Fibroblast of lung (primary cell): ENCODE results near the gene CCDC154. TPM values are rescaled to one million over a fixed set of nuclear protein-coding genes. Genes with fewer than 3 reads are reported as not detected.

ENCODE experiments used
- DNase-seq, 2 donors: peaks; one replicate each; pipeline versions ENCODE4 v3.0.0 to v3.0.0-alpha.2; 2010; ENCODE audit warnings: low read depth in 2 of 2
- H2AFZ ChIP-seq: 2 replicates; pipeline ENCODE4 v1.5.1; 2012; ENCODE audit warnings: low read length, control low read depth, inconsistent platforms
- H3K27ac ChIP-seq: 2 replicates; pipeline ENCODE4 v1.5.1; 2011; ENCODE audit warnings: low read length, control low read depth; ENCODE audit not compliant: insufficient read depth
- H3K27me3 ChIP-seq: 2 replicates; pipeline ENCODE4 v1.5.1; 2011; ENCODE audit warnings: mild to moderate bottlenecking, low read length; ENCODE audit not compliant: control insufficient read depth, insufficient read depth
- H3K36me3 ChIP-seq: 2 replicates; pipeline ENCODE4 v1.5.1; 2011; ENCODE audit warnings: low read length; ENCODE audit not compliant: control insufficient read depth, insufficient read depth
- H3K4me1 ChIP-seq: 2 replicates; pipeline ENCODE4 v1.5.1; 2011; ENCODE audit warnings: low read length; ENCODE audit not compliant: control insufficient read depth, insufficient read depth; ENCODE audit errors: extremely low read depth
- H3K4me2 ChIP-seq: 2 replicates; pipeline ENCODE4 v1.5.1; 2011; ENCODE audit warnings: low read length, control low read depth; ENCODE audit not compliant: insufficient read depth; ENCODE audit errors: extremely low read depth
- H3K4me3 ChIP-seq, 4 experiments: fragments of 200-600 bp in 1 of 4; sonication (generic) in 1 of 4; replicated peaks in 1 of 4; 2 replicates each; pipeline ENCODE4 v1.5.1; 2011 to 2016; ENCODE audit warnings: low read length in 4 of 4, low read depth in 3 of 4, mild to moderate bottlenecking in 3 of 4, control low read depth in 2 of 4, inconsistent platforms in 1 of 4, mixed read lengths in 1 of 4; ENCODE audit not compliant: insufficient read depth in 1 of 4; ENCODE audit errors: control extremely low read depth in 1 of 4
- H3K79me2 ChIP-seq: 2 replicates; pipeline ENCODE4 v1.5.1; 2012; ENCODE audit warnings: mild to moderate bottlenecking, low read length, inconsistent platforms; ENCODE audit not compliant: control insufficient read depth, insufficient read depth
- H3K9ac ChIP-seq: 2 replicates; pipeline ENCODE4 v1.5.1; 2011; ENCODE audit warnings: mild to moderate bottlenecking, low read length, control low read depth; ENCODE audit not compliant: insufficient read depth
- H3K9me3 ChIP-seq: 2 replicates; pipeline ENCODE4 v1.5.1; 2012; ENCODE audit warnings: low read depth, low read length; ENCODE audit not compliant: control insufficient read depth, insufficient read depth
- H4K20me1 ChIP-seq: 2 replicates; pipeline ENCODE4 v1.5.1; 2011; ENCODE audit warnings: low read length; ENCODE audit not compliant: control insufficient read depth, insufficient read depth; ENCODE audit errors: extremely low read depth
- EZH2 ChIP-seq: IDR thresholded peaks from 2 replicates; pipeline ENCODE4 v1.5.1; 2012; ENCODE audit warnings: low read length, control low read depth, mild to moderate bottlenecking; ENCODE audit errors: missing control alignments
- polyA plus RNA-seq, 2 donors: library from polyadenylated mRNA; depleted of rRNA in 1 of 2; stranded (reverse) in 1 of 2; unstranded in 1 of 2; fragments of >200 nt; gene quantifications; 2 replicates each; pipeline ENCODE4 v1.2.1, GENCODE V29; 2011 to 2012; ENCODE audit warnings: missing spikeins in 1 of 2
- total RNA-seq: library from RNA; depleted of rRNA; stranded (reverse); fragments of >200 nt; gene quantifications from 2 replicates; pipeline ENCODE4 v1.2.1, GENCODE V29; 2014
- TF ChIP-seq, protein P1 (sequence below), 2 donors: IDR thresholded peaks in 1 of 2; conservative IDR thresholded peaks in 1 of 2; 1 replicate in 1 of 2; 2 replicates in 1 of 2; pipeline ENCODE4 v1.5.1; 2011 to 2012; ENCODE audit warnings: low read length in 2 of 2, control low read depth in 1 of 2, inconsistent platforms in 1 of 2, low read depth in 1 of 2, mild to moderate bottlenecking in 1 of 2

Gene CCDC154
- total and polyA plus RNA-seq, 2 donors (not counting 1 experiment from before 2014, with no cell fraction given), result 0.02 to 0.50 TPM

DNA sequence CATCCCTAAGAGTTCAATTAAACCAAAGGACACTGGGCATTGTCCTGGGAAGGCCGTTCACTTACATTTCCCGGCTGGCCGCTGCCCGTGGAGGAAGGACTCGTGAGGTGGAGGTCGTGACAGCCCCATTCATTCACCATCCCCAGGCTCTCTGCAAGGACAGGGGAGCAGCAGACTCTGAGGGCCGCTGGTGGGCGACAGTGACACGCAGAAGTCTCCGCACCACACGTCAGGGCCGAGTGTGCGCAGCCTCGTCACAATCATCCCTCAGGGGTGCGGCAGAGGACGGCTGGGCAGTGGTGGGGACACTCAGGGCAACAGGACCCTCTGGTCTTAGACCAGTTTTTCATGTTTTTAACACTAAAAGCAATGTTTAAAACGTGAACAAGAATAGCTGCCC, 51.5 kb downstream of the CCDC154 start:
- Histone ChIP-seq H3K4me1 (no peaks in the 10 kb centered on the region), H3K9me3 (no peaks in the 10 kb centered on the region), H3K79me2 (no peaks in the 10 kb centered on the region), H3K9ac (no peak overlapping the region), H3K4me3 (no peak overlapping the region), H2AFZ (no peak overlapping the region), H3K27ac (no peak overlapping the region), H3K36me3 (no peaks in the 10 kb centered on the region), H3K4me2 (no peak overlapping the region), H3K27me3 (no peaks in the 10 kb centered on the region), H4K20me1 (no peaks in the 10 kb centered on the region)
- no peak for DNase-seq
- TF ChIP-seq, protein P1, sequence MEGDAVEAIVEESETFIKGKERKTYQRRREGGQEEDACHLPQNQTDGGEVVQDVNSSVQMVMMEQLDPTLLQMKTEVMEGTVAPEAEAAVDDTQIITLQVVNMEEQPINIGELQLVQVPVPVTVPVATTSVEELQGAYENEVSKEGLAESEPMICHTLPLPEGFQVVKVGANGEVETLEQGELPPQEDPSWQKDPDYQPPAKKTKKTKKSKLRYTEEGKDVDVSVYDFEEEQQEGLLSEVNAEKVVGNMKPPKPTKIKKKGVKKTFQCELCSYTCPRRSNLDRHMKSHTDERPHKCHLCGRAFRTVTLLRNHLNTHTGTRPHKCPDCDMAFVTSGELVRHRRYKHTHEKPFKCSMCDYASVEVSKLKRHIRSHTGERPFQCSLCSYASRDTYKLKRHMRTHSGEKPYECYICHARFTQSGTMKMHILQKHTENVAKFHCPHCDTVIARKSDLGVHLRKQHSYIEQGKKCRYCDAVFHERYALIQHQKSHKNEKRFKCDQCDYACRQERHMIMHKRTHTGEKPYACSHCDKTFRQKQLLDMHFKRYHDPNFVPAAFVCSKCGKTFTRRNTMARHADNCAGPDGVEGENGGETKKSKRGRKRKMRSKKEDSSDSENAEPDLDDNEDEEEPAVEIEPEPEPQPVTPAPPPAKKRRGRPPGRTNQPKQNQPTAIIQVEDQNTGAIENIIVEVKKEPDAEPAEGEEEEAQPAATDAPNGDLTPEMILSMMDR (conservative IDR thresholded peaks at IDR 0.05 in 1 of 2, IDR thresholded peaks at IDR 0.05 in 1 of 2; ENCODE audit: low read depth in 1 of 2, low read length in 2 of 2), result no peak
- no peak for TF ChIP-seq EZH2

DNA sequence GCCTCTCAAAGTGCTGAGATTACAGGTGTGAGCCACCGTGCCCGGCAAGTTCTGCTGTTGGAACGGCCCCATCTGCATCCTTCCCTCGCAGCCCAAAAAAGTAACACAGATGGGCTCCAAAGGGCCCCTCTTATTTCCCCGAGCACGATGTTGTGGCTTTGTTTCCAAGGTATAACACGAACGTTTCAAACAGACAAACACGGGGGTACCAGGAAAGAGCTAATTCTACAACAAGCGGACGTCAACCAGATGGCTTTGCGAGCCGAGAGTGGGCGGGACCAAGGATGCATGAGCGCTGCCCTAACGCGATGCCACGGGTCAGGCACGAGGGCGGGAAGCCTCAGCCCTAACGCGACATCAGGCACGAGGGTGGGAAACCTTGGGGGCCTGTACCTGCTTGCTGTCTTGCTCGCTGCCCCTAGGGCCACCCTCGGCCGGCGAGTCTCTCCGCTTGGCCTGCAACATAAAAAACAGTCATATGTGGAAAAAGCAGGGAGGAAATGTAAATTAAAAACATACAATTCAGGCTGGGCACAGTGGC, 54.0 kb downstream of the CCDC154 start:
- no peak for TF ChIP-seq EZH2
- TF ChIP-seq, protein P1 (conservative IDR thresholded peaks at IDR 0.05 in 1 of 2, IDR thresholded peaks at IDR 0.05 in 1 of 2; ENCODE audit: low read depth in 1 of 2, low read length in 2 of 2), result no peak
- H3K36me3 ChIP-seq, result no peaks in the 10 kb centered on the region
- H3K4me2 ChIP-seq, result no peak overlapping the region
- H3K27ac ChIP-seq, result no peak overlapping the region
- H4K20me1 ChIP-seq, result no peaks in the 10 kb centered on the region
- no peaks in the 10 kb centered on the region for H3K9me3 ChIP-seq
- no peak overlapping the region for H2AFZ ChIP-seq
- no peak overlapping the region for H3K4me3 ChIP-seq
- H3K9ac ChIP-seq, result no peak overlapping the region
- H3K4me1 ChIP-seq, result no peaks in the 10 kb centered on the region
- DNase-seq, result no peak
- no peaks in the 10 kb centered on the region for H3K79me2 ChIP-seq
- no peaks in the 10 kb centered on the region for H3K27me3 ChIP-seq

DNA sequence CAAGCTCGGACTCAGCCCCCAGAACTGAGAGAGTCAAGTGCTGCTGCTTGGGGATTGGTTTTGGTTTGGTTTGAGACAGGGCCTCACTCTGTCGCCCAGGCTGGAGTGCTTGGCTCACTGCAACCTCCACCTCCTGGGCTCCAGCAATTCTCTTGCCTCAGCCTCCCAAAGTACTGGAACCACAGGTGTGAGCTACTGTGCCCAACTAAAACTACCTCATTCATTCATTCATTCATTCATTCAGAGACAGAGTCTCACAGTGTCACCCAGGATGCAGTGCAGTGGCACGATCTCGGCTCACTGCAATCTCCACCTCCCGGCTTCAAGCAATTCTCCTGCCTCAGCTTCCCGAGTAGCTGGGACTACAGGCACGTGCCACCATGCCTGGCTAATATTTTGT, 54.6 kb downstream of the CCDC154 start:
- no peak for DNase-seq
- no peaks in the 10 kb centered on the region for H3K79me2 ChIP-seq
- TF ChIP-seq, protein P1 (conservative IDR thresholded peaks at IDR 0.05 in 1 of 2, IDR thresholded peaks at IDR 0.05 in 1 of 2; ENCODE audit: low read depth in 1 of 2, low read length in 2 of 2), result no peak
- TF ChIP-seq EZH2, result no peak
- no peak overlapping the region for H2AFZ ChIP-seq
- H3K9ac ChIP-seq, result no peak overlapping the region
- no peak overlapping the region for H3K4me2 ChIP-seq
- no peak overlapping the region for H3K27ac ChIP-seq
- H3K9me3 ChIP-seq, result no peaks in the 10 kb centered on the region
- H3K4me3 ChIP-seq, result no peak overlapping the region
- H3K4me1 ChIP-seq, result no peaks in the 10 kb centered on the region
- no peaks in the 10 kb centered on the region for H3K27me3 ChIP-seq
- H3K36me3 ChIP-seq, result no peaks in the 10 kb centered on the region
- H4K20me1 ChIP-seq, result no peaks in the 10 kb centered on the region
